Left renal pelvis (tissue), 4 donors: ENCODE data around the gene CYP2J2. TPM values are rescaled to one million over a fixed set of nuclear protein-coding genes. Genes with fewer than 3 reads are reported as not detected.
"Not testable (repeated sequence)": the region's sequence is repeated elsewhere in the genome, so short reads cannot be mapped to it uniquely, and the experiment has no call there.

Experiments used
- DNase-seq, 4 donors: peaks; one replicate each; pipeline ENCODE4 v3.0.0-alpha.2; 2013; ENCODE audit warnings: low read depth in 4 of 4, low spot score in 3 of 4
- polyA plus RNA-seq, 4 donors: library from polyadenylated mRNA; unstranded; fragments of 120-200 nt; gene quantifications; one replicate each; pipeline ENCODE4 v1.2.1, GENCODE V29; 2013; ENCODE audit not compliant: insufficient read length in 4 of 4

The CYP2J2 gene
- polyA plus RNA-seq, 4 donors, result 0.63 to 1.8 (median 1.4) TPM

GRCh38 chr1:59878370-59878769 lies 48.2 kb downstream of the CYP2J2 start:
- no peak for DNase-seq

GRCh38 chr1:59877108-59877682 lies 49.4 kb downstream of the CYP2J2 start:
- no peak for DNase-seq

GRCh38 chr1:59871746-59872145 lies 54.8 kb downstream of the CYP2J2 start:
- no peak for DNase-seq

- DNase-seq, result no peak
Observed at GRCh38 chr1:59866462-59866861, 60.1 kb downstream of the CYP2J2 start.

- no peak for DNase-seq
Observed at GRCh38 chr1:59857679-59858354, 68.8 kb downstream of the CYP2J2 start.

GRCh38 chr1:59856725-59857338 lies 69.7 kb downstream of the CYP2J2 start:
- no peak for DNase-seq

- not testable (repeated sequence) for DNase-seq
Observed at GRCh38 chr1:59855297-59855696, 71.3 kb downstream of the CYP2J2 start.

GRCh38 chr1:59852117-59852516 lies 74.5 kb downstream of the CYP2J2 start:
- DNase-seq, result no peak

- no peak for DNase-seq
Observed at GRCh38 chr1:59846895-59847282, 79.7 kb downstream of the CYP2J2 start.

GRCh38 chr1:59846209-59846894 lies 80.2 kb downstream of the CYP2J2 start:
- DNase-seq, result no peak

- no peak for DNase-seq
Observed at GRCh38 chr1:59845091-59845490, 81.5 kb downstream of the CYP2J2 start.

Other genes with a start within 250 kb of the CYP2J2 start
- 10 to 100 TPM in 3 of 4 donors, 1 to 10 TPM in 1; 3.5 to 84.7 (median 71.7) TPM for gene HOOK1, start 111.8 kb downstream of the CYP2J2 start, polyA plus RNA-seq
- gene C1orf87, start 147.0 kb upstream of the CYP2J2 start, polyA plus RNA-seq, result under 1 TPM in 3 of 4 donors, not detected in 1; 0.11 to 0.50 (median 0.34) TPM